ENCODE data around the gene SLC37A3.

SLC37A3 gene

DNA sequence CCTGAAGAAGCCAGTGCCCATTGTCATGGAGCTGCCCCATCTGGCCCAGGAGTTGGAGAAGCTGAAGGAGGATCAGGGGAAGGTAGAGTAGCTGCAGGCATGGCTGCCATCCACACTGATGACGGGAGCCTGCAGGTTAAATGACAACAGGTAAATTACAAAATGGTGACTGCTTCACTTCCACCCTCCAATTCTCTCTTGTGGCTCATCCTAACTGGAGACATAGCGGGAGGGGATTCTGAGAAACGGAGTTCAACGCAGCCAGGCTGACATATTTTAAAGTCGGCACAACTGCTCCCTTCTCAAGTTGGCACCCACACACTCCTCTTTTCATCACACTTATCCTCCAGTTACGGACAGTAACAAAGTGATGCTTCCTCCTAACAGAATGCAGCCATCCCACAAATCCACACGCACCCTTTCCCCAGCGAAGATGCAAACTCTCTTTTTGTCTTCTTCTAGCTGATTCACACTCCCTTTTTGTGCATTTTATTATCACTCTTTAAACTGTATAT, 103.0 kb downstream of the SLC37A3 start:
- DNase-seq: no peak
- in situ Hi-C loops (cut with HindIII; ENCODE audit: low pct_ligation_motif_present, low pct_unique_long_range_greater_than_20kb, low sequenced_read_pairs): no loop called here

GRCh38 chr7:140294454-140294853, 103.9 kb downstream of the SLC37A3 start:
- in situ Hi-C loops (cut with HindIII; ENCODE audit: low pct_ligation_motif_present, low pct_unique_long_range_greater_than_20kb, low sequenced_read_pairs): no loop called here
- DNase-seq: no peak

DNA sequence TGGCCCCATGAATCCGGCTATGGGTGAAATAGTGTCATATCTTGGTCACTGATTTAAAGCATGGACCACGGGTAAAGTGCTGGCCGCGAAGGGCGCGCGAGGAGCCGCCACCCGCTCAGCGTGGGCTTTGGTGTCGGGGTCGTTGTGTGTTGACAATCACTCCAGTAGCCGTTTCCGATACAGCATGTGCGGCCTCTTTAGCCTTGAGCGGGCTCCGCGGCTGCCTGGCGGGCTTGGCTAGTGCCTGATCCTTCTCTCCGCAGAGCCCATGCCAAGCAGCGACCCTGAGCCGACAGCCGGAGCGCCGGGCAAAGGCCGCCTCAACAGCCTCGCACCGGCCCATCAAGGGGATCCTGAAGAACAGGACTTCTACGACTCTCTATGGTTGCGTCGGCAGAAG, 105.9 kb downstream of the SLC37A3 start:
- DNase-seq: no peak
- in situ Hi-C loops (cut with HindIII; ENCODE audit: low pct_ligation_motif_present, low pct_unique_long_range_greater_than_20kb, low sequenced_read_pairs): no loop called here

DNA sequence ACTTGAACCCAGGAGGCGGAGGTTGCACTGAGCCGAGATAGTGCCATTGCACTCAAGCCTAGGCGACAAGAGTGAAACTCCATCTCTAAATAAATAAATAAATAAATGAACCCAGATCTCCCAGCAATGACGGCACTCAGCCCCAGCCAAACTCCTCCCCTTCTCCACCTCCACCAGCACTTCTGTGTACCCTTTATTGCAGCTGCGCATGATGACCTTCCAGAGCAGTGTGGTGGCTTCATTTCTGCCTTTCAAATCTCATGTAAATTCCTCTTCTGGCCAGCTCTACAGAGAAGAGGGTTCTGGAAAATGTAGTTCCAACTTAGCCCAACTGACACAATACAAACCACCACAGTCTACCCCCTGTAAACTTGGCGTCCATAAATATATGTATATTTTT, 108.5 kb downstream of the SLC37A3 start:
- in situ Hi-C loops (cut with HindIII; ENCODE audit: low pct_ligation_motif_present, low pct_unique_long_range_greater_than_20kb, low sequenced_read_pairs): no loop called here
- no peak for DNase-seq

GRCh38 chr7:140287988-140288387, 110.3 kb downstream of the SLC37A3 start:
- in situ Hi-C loops (cut with HindIII; ENCODE audit: low pct_ligation_motif_present, low pct_unique_long_range_greater_than_20kb, low sequenced_read_pairs): no loop called here
- DNase-seq: no peak

DNA sequence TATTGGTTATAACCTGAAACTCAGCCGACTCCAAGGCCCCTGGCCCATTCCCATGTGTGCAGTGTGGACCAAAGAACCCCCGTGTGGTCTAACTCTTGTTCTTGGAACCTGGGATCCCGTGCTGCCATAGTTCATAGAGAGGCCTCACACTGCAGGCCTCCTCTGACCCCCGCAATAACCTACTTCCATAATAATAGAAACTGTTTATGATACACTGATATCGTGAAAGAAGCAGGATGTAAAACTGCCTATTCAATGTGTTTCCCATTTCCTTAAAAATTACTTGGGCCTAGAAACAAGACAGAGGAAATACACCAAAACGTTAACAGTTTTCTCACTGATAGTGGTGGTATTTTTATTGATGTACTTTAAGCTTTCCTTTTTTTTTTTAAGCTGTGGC, 112.4 kb downstream of the SLC37A3 start:
- in situ Hi-C loops (cut with HindIII; ENCODE audit: low pct_ligation_motif_present, low pct_unique_long_range_greater_than_20kb, low sequenced_read_pairs): no loop called here
- no peak for DNase-seq

DNA sequence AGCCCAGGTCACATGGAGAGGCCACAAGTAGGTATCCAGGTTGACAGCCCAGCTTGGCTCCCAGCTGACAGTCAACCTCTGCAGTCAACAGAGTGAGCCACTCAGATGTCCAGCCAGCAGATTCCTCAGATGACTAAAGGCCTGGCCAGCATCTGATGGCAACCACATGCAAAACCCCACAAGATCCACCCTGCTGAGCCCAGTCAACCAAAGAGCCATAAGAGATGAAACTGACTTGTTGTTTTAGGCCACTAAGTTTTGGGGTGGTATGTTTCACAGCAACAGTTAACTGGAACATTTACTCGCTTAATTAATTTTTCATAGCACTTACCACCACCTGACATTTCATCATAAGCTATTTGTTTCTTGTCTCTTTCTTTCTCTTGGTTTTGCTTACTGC, 114.3 kb downstream of the SLC37A3 start:
- in situ Hi-C loops (cut with HindIII; ENCODE audit: low pct_ligation_motif_present, low pct_unique_long_range_greater_than_20kb, low sequenced_read_pairs): no loop called here
- DNase-seq: peak; percentile 38
